ENCODE results near the gene SEC63.

GRCh38 chr6:107999341-107999740, 41.3 kb upstream of the SEC63 start:
- TF ChIP-seq CTCF (IDR thresholded peaks at IDR 0.05) = no peak
- TF ChIP-seq POLR2A (IDR thresholded peaks at IDR 0.05) = no peak
- no peak for TF ChIP-seq POLR2AphosphoS5 (IDR thresholded peaks at IDR 0.05)
